ENCODE results near the gene ANKMY2.

ANKMY2 gene

DNA sequence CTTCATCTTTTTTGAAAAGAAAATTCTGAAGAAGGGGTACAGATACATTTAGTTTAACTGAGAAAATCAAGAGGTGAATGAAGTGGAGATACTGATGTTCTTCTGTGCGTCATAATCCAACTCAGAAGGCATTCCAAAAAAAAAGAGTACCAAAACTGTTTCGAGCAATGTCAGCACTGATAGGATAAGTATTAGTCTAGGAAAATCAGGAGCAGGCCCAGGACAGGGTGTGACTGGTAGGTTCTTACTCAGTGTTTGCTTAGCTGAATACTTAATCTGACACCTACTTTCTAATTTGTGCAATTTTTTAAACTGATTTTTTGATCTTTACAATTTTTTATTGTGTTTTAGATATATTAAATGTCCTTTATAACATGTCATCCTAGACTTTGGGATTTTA lies 4.7 kb upstream of the ANKMY2 start:
- peaks cover 25 to 52% of the 10 kb centered on the region in 2 donors for H3K4me1 Mint-ChIP-seq
- H3K4me3 Mint-ChIP-seq, result no peak overlapping the region
- no peaks in the 10 kb centered on the region for H3K27me3 Mint-ChIP-seq
- H3K36me3 Mint-ChIP-seq, result peaks cover 14 to 33% of the 10 kb centered on the region in 2 donors
- no peaks in the 10 kb centered on the region for H3K9me3 Mint-ChIP-seq
- no peak overlapping the region for H3K27ac Mint-ChIP-seq
- no peak for ATAC-seq (replicated peaks)
- DNase-seq, result no peak

- ATAC-seq (replicated peaks), result no peak
- Mint-ChIP-seq H3K4me1 (peaks cover 28 to 57% of the 10 kb centered on the region in 2 donors), H3K9me3 (no peaks in the 10 kb centered on the region), H3K36me3 (peaks cover 14 to 34% of the 10 kb centered on the region in 2 donors), H3K27ac (no peak overlapping the region), H3K27me3 (no peaks in the 10 kb centered on the region), H3K4me3 (no peak overlapping the region)
- DNase-seq, result no peak
Observed at GRCh38 chr7:16649196-16649595, 3.6 kb upstream of the ANKMY2 start.

- H3K4me3 Mint-ChIP-seq, result peak overlapping the region; percentile 4 to 17
- no peak overlapping the region for H3K27ac Mint-ChIP-seq
- H3K4me1 Mint-ChIP-seq, result peaks cover 34 to 62% of the 10 kb centered on the region in 2 donors
- no peak for ATAC-seq (replicated peaks)
- no peaks in the 10 kb centered on the region for H3K9me3 Mint-ChIP-seq
- peaks cover 13 to 37% of the 10 kb centered on the region in 2 donors for H3K36me3 Mint-ChIP-seq
- DNase-seq, result no peak
- no peaks in the 10 kb centered on the region for H3K27me3 Mint-ChIP-seq
Observed at GRCh38 chr7:16648551-16648950, 3.0 kb upstream of the ANKMY2 start.

DNA sequence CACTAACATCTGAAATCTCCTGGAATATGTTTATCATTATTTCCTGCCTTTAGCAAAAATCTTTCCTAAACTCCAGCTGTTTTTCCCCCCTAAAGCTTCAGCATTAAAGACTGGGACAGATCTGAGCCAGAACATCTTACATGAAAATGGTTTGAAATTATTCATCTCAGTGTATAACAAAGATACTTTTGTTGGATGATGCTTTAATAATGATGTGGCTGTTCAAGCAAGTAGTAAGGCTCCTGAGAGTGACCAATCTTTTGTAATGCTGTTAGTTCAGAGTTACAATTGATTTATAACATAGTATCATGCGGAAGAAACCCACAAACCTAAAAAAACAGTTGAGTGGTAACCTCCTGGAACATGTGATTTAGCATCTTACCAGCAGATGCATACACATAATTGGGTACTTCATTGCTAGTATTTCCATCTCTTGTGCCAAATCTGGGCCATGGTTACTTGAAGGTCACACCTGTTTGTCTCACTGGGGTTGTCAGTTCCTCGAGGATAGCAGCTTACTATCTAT lies 1.9 kb upstream of the ANKMY2 start:
- H3K36me3 Mint-ChIP-seq, result peaks cover 9 to 28% of the 10 kb centered on the region in 2 donors
- no peaks in the 10 kb centered on the region for H3K9me3 Mint-ChIP-seq
- H3K4me1 Mint-ChIP-seq, result peaks cover 32 to 53% of the 10 kb centered on the region in 2 donors
- H3K27me3 Mint-ChIP-seq, result no peaks in the 10 kb centered on the region
- ATAC-seq (replicated peaks), result no peak
- H3K27ac Mint-ChIP-seq, result no peak overlapping the region
- peak overlapping the region; percentile 98 for H3K4me3 Mint-ChIP-seq
- DNase-seq, result no peak

DNA sequence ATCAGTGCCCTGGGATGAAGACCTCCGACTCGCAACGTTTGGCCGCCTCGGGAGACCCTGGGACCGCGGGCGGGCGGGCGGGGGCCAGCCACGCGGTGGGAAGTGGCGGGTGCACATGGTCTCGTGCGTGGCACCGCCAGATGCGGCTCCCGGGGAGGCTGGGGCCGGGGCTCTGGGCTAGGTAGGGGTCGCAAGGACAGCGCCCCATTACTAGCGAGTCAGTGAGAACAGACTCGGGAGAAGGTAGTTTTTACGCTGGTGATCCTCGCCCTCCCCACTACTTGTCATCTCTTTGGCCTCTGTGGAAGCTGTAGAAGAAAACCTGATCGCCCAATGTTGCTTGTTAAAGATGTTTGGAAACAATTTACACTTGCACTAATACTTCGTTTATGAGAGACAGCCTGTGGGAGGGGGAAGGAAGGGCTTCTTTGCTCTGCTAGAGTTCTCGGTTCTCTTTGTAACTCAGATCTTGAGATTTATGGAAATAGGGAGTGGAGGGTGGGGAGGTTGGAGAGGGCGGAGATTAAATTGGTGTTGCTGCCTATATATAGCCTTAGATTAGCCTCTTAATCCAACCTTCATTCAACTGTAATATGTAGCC lies 1.0 kb upstream of the ANKMY2 start:
- peak; percentile 16 to 19 for ATAC-seq (replicated peaks)

DNA sequence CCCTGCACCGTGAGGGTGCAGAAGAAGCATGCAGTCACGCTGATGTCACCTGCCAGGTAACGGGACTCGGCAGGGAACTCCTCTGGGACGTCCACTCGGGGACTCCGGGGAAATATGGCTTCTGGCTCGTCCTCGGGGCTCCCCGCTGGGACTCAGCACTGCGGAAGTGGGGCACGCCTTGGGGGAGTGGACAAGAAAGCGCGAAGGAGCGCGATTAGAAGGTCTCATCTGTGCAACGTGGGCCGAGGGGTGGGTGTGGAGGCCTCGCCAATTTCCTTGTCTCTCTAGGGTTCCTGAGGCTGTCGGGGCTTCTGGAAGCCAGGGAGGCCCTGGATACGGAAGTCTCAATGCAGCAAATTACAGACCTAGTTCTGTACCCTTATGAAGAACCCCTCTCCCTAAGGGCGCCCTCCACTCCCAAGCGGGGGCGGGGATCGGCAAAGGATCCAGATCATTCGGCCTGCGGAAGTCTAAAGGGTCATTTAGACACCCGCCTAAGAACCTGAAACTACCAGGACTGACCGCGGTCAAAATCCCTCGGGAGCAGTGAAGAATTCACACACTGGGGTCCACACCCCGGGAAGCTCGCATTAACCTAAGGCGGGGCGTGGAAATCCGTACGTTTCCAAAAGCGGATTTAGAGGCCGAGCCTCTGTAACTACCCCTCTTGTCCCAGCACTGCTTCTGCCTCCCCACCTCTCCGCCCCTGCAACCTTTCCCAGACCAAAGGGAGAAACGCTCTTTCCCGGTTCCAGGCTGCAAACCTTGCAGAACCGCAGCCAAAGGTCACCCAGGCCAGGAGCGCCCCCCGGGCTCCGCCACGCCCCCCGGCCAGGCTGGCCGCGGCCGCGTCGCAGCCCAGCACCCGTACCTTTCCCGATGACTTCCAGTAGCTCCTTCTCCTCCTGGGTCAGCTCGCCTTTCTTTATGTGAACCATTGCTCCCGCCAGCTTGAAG lies 640 bp downstream of the ANKMY2 start:
- peak; percentile 44 to 49 for ATAC-seq (replicated peaks)
- Mint-ChIP-seq H3K4me1 (peaks cover 30 to 47% of the 10 kb centered on the region in 2 donors), H3K36me3 (peaks cover 6 to 19% of the 10 kb centered on the region in 2 donors), H3K9me3 (no peaks in the 10 kb centered on the region), H3K27ac (peak overlapping the region; percentile 100), H3K27me3 (no peaks in the 10 kb centered on the region), H3K4me3 (peak overlapping the region; percentile 98)
- peak; percentile 40 for DNase-seq

More for the DNA sequence above, 1.0 kb upstream of the ANKMY2 start:
- Mint-ChIP-seq H3K4me3 (peak overlapping the region; percentile 98), H3K27me3 (no peaks in the 10 kb centered on the region), H3K9me3 (no peaks in the 10 kb centered on the region), H3K27ac (peak overlapping the region; percentile 100), H3K36me3 (peaks cover 9 to 26% of the 10 kb centered on the region in 2 donors), H3K4me1 (peaks cover 32 to 55% of the 10 kb centered on the region in 2 donors)
- no peak for DNase-seq

GRCh38 chr7:16644157-16644556 lies 1.4 kb downstream of the ANKMY2 start:
- Mint-ChIP-seq H3K4me1 (peaks cover 29 to 44% of the 10 kb centered on the region in 2 donors), H3K9me3 (no peaks in the 10 kb centered on the region), H3K4me3 (peak overlapping the region; percentile 98), H3K27me3 (no peaks in the 10 kb centered on the region), H3K27ac (peak overlapping the region; percentile 77), H3K36me3 (peaks cover 6 to 17% of the 10 kb centered on the region in 2 donors)
- no peak for ATAC-seq (replicated peaks)
- no peak for DNase-seq

GRCh38 chr7:16638282-16639280 lies 7.0 kb downstream of the ANKMY2 start:
- no peak for DNase-seq
- no peak overlapping the region for H3K4me3 Mint-ChIP-seq
- peaks cover 5 to 11% of the 10 kb centered on the region in 2 donors for H3K36me3 Mint-ChIP-seq
- peaks cover 4 to 30% of the 10 kb centered on the region in 2 donors for H3K4me1 Mint-ChIP-seq
- H3K9me3 Mint-ChIP-seq, result no peaks in the 10 kb centered on the region
- no peak for ATAC-seq (replicated peaks)
- no peaks in the 10 kb centered on the region for H3K27me3 Mint-ChIP-seq
- no peak overlapping the region for H3K27ac Mint-ChIP-seq

- H3K9me3 Mint-ChIP-seq, result no peaks in the 10 kb centered on the region
- H3K27me3 Mint-ChIP-seq, result no peaks in the 10 kb centered on the region
- peaks cover 5 to 12% of the 10 kb centered on the region in 2 donors for H3K36me3 Mint-ChIP-seq
- peak; percentile 69 to 70 for ATAC-seq (replicated peaks)
- peaks cover 4 to 29% of the 10 kb centered on the region in 2 donors for H3K4me1 Mint-ChIP-seq
- H3K4me3 Mint-ChIP-seq, result peak overlapping the region in 1 of 2 donors; percentile 14
- DNase-seq, result no peak
- H3K27ac Mint-ChIP-seq, result no peak overlapping the region
Observed at GRCh38 chr7:16637379-16637778, 8.2 kb downstream of the ANKMY2 start.

DNA sequence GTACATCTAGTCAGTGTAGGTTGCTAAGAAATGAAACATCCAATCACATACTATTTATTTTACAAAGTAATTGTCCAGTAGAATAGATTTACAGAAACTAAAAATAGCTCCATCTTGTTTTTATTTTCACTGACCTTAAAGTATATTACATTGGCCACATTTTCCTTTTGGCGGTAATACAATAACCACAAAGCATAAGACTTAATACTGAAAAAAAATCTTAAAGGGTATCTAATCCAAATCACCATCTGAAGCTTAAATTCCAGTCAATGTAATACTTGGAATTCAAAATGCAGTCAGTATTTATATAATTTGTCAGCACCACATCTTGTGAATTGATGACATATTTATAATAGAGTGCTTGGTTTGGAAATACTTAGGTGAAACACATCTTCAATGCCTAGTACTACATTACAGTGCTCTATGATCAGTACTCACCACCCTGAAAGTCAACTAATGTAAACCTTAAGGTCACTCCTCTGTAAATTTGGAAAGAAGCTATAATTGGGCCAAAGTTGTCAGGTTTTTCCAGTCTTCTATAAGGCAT lies 8.9 kb downstream of the ANKMY2 start:
- Mint-ChIP-seq H3K27me3 (no peaks in the 10 kb centered on the region), H3K36me3 (peaks cover 10 to 18% of the 10 kb centered on the region in 2 donors), H3K27ac (no peak overlapping the region), H3K9me3 (no peaks in the 10 kb centered on the region), H3K4me3 (no peak overlapping the region), H3K4me1 (peaks cover 4 to 25% of the 10 kb centered on the region in 2 donors)
- no peak for DNase-seq
- ATAC-seq (replicated peaks), result no peak

- no peak for ATAC-seq (replicated peaks)
- peaks cover 4 to 23% of the 10 kb centered on the region in 2 donors for H3K4me1 Mint-ChIP-seq
- no peak overlapping the region for H3K4me3 Mint-ChIP-seq
- no peaks in the 10 kb centered on the region for H3K9me3 Mint-ChIP-seq
- DNase-seq, result no peak
- H3K27me3 Mint-ChIP-seq, result no peaks in the 10 kb centered on the region
- no peak overlapping the region for H3K27ac Mint-ChIP-seq
- H3K36me3 Mint-ChIP-seq, result peaks cover 14 to 23% of the 10 kb centered on the region in 2 donors
Observed at GRCh38 chr7:16634271-16634738, 11.2 kb downstream of the ANKMY2 start.

GRCh38 chr7:16630654-16631053 lies 14.9 kb downstream of the ANKMY2 start:
- Mint-ChIP-seq H3K9me3 (no peaks in the 10 kb centered on the region), H3K27ac (no peak overlapping the region), H3K4me1 (peaks cover 0 to 5% of the 10 kb centered on the region in 2 donors), H3K4me3 (no peak overlapping the region), H3K27me3 (no peaks in the 10 kb centered on the region), H3K36me3 (peaks cover 14 to 23% of the 10 kb centered on the region in 2 donors)
- ATAC-seq (replicated peaks), result no peak
- no peak for DNase-seq

GRCh38 chr7:16627236-16627635 lies 18.3 kb downstream of the ANKMY2 start:
- no peak for ATAC-seq (replicated peaks)
- Mint-ChIP-seq H3K27me3 (no peaks in the 10 kb centered on the region), H3K4me3 (no peak overlapping the region), H3K4me1 (no peaks in the 10 kb centered on the region), H3K36me3 (peaks cover 12 to 24% of the 10 kb centered on the region in 2 donors), H3K9me3 (no peaks in the 10 kb centered on the region), H3K27ac (no peak overlapping the region)
- no peak for DNase-seq

Measured in stimulated activated naive B cell treated with anti-CD40 and anti-IgM and Interleukin-4, amounts not matched to agents 10 μg/mL and 1 μg/mL and 100 μg/mL, for 72 hours (primary cell).